GM18873 (cell line): ENCODE data around the gene FAF2.

ENCODE experiments used
- ATAC-seq: cut with Tn5 transposase; IDR thresholded peaks from one replicate; pipeline ENCODE4 v1.9.1; 2021; ENCODE audit warnings: mild to moderate bottlenecking, moderate library complexity, moderate number of reproducible peaks; ENCODE audit not compliant: unreplicated experiment, low FRiP score

FAF2 gene

GRCh38 chr5:176529116-176529740 is 81.0 kb downstream of the FAF2 start:
- ATAC-seq, result no peak

DNA sequence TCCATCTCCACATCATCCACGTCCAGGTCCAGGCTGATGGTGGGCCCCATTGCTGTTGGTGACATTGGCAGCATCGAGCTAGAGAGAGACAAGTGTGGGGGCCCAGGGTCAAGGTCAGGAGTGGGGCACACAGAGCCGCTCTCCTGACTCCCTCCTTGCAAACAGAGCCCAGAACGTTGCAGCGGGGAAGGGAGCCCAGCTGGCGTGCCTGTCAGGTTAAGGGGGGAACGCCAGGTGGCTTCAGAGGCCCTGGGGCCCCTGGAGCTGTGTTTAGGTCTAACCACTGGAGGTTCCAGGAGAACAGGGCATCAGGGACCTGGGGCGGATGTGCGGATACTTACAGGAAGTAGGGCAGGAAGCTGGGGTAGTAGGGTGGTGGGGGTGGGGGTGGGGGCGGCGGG is 81.6 kb downstream of the FAF2 start:
- no peak for ATAC-seq

DNA sequence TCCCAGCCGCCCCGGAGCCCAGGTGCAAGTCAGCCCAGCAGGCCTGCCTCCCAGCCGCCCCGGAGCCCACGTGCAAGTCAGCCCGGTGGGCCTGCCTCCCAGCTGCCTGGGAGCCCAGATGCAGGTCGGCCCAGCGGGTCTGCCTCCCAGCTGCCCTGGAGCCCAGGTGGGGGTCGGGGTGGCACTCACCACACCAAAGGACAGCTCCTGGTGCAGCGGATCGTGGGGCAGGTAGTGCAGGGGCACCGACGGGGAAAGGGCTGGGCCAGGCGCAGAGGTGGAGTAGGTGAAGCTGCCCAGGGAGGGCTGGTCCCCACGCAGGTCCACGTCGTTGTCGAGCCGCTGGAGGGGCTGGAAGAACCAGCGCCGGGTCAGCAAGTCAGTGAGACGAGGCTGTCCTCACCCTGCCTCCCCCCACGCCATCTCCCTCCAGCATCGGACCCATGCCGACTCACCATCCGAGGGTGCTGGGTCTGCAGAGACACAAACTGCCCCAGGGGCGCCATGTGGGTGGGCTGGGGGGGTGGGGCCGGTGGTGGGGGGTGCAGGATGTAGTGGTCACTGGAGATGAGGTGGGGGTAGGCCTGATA is 82.3 kb downstream of the FAF2 start:
- no peak for ATAC-seq

GRCh38 chr5:176530983-176531901 is 83.1 kb downstream of the FAF2 start:
- no peak for ATAC-seq

DNA sequence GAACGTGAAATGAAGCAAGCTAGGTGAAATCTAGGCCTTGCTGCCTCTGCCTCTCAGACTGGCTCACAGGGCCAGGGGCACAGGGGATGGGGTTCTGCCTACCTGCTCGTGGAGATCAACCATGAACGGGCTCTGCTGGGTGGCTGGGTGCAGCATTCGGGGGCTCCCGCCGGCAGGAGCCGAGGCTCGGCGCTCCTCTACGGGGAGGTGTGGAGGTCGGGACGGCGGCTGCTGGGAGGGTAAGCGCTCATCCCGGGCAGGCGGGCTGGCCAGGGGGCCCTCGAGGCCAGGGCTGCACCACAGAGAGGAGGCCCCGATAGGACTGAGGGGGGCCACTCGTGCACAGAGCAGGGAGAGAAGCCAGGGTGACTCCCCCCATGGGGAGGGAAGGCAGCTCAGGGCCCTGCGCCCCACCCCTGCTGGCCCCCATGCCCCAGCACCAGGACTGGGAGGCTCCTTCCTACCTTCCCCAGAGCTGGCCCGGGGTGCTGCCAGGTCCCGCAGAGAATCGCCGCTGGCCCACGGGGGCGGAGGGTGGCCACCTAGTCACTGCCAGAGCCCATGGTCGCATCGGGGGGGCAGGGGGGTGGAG is 83.8 kb downstream of the FAF2 start:
- ATAC-seq, result no peak

DNA sequence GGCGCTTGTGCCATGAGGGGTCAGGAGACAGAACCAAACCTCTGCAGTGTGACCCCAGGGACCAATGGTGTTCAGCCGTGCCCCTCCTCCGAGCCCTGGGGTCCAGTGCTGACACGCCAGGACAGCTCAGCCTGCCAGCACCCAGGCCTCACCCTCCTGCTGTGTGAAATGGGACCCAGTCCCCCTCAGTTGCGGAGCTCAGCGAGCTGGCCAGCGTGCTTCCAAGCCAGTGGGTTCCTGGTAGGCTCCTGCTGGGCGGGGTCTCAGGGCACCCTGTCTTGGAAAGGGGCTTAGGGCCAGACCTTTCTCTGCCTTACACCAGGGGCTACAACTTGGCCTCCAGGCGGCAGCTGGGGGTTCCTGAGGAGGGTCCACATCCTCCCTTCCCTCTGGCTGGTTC is 84.6 kb downstream of the FAF2 start:
- no peak for ATAC-seq

DNA sequence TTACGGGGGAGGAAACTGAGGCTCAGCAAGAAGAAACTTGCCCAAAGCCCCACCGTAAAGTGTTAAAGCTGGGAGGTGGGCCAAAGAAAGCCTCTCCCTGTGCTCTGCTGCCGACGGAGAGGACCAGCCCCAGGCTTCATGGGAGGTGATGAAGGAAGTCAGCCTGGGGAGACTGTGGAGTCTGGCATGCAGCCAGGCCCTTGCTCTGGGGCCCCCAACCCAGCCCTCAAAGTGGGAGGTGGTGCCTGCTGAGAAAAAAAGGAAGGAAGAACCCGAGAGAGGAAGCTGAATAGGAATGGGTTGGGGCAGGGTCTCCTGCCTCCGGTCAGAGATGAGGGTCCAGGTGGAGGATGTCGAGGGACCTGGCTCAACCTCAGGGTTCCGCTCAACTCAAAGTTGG is 85.2 kb downstream of the FAF2 start:
- no peak for ATAC-seq

DNA sequence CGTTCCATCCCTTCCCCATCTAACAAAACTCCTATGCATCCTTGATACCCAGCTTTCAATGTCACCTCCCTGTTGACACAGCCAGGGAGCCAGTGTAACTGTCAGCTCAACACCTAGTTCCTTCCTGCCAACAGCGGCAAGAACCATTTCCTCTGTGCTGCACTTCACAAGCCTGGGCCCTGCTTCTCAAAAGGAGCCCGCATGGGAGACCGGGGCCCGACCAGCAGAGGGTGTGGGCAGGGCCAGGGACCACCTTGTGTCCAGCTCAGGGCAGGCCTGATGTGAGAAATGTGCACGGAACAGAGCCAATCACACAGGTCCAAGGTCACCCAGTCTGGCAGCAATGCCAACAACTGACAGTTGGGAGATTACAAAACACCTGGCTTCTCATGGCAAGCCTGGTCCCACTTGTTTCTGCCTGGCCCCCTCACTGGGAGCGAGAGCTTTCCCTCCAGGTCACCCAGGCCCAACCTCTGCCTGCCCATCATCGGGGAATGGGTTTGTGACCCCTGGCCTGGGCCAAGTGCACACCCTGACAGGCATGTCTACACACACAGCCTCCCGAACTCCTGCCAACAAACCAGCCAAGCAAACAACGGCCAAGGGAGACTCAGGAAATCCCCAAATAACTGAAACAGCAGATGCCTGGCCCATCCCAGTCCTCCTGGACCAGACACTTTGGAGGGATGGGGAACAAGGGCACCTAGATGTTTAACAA is 85.9 kb downstream of the FAF2 start:
- no peak for ATAC-seq

DNA sequence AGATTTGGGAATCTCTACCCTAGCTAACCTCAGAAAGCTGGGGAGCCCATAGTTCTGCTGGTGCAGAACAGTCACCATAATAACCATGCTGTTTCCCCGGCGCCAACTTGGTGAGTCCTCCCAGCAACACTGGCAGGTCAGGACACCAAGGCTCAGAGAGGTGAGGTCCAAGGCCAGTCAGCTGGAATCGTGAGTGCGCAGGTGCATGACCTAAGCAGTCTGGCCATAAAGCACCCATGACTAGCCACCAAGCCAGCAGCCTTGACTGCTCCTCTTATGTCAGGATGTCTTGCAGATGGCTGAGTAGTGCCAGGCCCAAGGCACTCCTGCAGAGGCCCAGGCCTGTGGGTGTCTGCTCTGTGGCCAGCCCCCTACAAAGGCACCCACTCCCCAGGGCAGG is 86.5 kb downstream of the FAF2 start:
- no peak for ATAC-seq

- no peak for ATAC-seq
These were observed 87.0 kb downstream of the FAF2 start for GRCh38 chr5:176535101-176535663.

DNA sequence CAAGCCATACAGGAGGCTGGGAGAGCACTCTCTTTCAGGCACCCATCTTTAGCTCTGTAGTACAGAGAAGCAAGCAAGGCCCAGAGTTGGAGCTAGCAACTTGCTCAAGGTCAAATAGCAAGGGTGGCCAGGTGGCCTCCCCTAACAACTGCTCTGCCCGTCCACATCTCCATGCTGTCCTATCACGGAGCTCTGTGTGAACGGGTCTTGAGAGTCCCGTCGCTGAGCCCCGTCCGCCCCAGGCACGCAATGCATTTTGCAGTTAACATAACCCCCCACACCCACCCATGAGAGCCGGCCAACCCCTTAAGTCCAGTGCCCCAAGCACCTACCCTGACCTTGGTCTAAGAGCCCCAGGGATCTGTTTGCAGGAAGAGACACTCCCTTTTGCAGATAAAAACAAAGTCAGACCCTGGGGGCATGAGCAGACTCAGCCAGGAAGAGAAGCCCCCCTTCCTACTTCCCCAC is 87.5 kb downstream of the FAF2 start:
- no peak for ATAC-seq

DNA sequence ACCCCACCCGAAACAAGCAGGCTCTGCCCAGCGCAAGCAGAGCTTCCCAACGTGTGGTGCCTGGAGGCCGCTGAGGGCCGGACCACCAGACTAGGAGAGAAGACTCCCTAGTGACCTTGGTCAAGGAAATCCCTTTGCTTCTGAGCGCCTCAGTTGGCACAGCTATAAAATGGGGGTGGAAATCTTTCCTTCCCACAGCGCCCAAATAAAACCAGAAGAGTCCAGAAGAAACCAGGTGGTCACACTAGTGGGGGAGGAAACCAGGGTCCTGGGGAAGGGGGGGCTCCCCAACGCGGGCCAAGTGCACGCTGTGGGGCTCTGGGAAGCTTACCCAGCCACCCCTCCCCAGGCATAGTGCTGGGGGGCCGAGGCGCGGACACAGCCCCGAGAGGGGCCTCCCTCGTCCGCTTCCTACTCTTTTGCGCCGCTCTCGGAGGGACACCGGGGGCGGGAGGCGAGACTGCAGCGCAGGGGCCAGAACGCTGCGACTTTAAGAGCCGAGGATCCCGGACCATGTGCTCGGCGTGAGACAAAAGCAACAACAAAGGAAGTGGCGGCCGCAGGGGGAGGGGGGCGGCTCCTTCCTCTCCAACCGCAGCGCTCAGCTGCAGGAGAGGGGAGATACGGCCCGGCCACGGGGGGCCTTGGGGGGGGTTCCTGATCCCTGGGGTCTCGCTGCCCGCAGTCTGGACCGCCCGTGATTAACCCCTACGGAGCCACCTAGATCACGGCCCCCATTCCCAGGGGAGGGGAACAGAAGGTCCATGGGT is 88.1 kb downstream of the FAF2 start:
- no peak for ATAC-seq

GRCh38 chr5:176536902-176537553 is 88.8 kb downstream of the FAF2 start, which contains the start of gene RNF44:
Gene RNF44, minus strand, starts transcription at chr5:176537402. Its CDS starts 4,930 bp downstream, at chr5:176532472.
- peak; percentile 47 for ATAC-seq

GRCh38 chr5:176537554-176538229 is 89.5 kb downstream of the FAF2 start:
- ATAC-seq, result peak; percentile 60

DNA sequence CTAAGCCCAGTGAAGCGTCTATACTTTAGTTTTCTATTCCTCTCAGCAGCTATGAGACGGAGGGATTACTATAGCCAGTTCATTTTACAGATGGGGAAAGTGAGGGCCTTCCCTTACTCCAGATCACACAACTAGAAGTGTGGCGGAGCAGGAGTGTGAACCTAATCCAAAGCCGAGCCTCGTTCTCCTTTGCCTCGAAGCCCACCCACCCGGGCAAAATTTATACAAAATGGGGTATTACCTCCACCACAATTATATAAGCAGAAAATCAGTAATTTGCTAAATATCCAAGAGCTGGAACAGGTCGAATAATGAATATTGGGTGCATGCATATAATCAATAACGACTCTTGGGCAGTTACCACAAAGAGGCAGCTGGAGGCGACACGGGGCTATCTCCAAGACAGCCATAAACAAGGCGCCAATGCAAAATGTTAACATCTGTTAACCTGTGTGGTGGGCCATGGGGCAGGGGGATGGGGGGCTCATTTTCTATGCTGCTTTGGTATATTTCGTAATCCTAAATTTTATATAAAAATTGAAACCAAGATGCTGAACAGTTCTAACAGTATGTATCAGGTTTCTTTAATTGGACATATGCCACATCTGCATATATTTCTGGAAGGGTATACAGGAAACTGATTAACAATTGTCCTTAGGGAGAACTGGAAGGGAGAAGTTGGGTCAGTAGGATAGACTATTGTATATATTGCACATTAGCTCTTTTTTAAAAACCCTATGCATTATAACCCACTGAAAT is 90.2 kb downstream of the FAF2 start:
- ATAC-seq, result no peak

- ATAC-seq, result no peak
These were observed 90.8 kb downstream of the FAF2 start for GRCh38 chr5:176538989-176539384.

DNA sequence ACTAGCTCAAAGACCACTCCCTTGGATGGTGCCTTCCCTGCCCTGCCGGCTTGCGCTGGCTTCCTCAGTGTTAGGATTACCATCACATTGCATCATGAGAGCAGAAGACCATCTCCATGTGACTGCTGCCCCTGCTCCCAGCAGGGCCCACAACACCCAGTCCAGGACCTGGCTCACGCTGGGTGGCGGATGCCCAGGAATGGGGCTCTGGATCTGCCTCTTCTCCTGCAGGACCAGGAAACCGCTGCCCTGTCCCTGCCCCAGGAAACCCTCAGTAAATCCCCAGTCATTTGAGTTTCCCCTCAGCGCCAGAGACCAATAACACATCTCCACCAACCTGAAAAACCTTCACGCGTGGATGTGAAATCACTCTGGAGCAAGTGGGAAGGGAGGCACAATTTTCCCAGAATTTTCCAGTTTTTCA is 92.3 kb downstream of the FAF2 start:
- no peak for ATAC-seq
